ENCODE results near the gene FILIP1L.

FILIP1L gene

DNA sequence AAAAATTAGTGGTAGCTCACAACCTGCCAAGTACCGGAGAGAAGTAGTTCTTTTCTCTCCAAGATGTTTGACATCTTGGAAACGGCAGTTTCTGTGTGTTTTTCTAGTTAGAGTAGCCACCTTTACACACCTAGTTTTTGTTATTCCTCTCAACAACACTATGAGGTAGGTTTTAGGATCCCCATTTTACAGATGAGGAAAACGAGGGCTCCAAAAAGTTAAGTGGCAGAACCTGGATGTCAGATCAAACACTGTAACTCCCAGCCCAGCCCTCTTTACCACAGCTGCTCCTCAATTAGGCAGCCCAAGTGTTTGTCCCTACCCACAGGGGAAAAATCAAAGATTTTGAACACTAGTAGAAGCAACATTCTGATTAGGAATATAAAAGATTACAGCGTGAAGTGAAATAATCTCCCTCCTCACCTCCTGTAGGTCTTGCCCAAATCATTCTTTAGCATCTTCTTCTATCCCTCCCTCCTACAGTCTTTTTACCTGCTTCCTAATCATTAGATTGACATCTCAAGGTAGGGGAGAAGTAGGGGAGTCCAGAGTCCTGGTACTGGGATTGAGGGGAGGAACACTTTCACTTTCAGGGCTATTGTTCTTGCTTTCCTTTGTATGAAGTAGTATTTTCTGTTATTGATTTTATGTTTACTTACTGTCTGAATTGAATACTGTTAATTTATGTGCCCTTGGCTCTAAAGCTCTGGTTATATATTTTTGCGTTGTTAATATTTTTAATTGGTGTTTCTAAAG lies 154.0 kb downstream of the FILIP1L start:
- TF ChIP-seq, protein P1, sequence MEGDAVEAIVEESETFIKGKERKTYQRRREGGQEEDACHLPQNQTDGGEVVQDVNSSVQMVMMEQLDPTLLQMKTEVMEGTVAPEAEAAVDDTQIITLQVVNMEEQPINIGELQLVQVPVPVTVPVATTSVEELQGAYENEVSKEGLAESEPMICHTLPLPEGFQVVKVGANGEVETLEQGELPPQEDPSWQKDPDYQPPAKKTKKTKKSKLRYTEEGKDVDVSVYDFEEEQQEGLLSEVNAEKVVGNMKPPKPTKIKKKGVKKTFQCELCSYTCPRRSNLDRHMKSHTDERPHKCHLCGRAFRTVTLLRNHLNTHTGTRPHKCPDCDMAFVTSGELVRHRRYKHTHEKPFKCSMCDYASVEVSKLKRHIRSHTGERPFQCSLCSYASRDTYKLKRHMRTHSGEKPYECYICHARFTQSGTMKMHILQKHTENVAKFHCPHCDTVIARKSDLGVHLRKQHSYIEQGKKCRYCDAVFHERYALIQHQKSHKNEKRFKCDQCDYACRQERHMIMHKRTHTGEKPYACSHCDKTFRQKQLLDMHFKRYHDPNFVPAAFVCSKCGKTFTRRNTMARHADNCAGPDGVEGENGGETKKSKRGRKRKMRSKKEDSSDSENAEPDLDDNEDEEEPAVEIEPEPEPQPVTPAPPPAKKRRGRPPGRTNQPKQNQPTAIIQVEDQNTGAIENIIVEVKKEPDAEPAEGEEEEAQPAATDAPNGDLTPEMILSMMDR (IDR thresholded peaks at IDR 0.05; ENCODE audit: low read depth, low read length): no peak
- Histone ChIP-seq H3K4me3 (ENCODE audit: low read depth, low read length) (no peak overlapping the region), H3K36me3 (no peaks in the 10 kb centered on the region; the same call in 1 of the 2 replicates), H3K27ac (no peak overlapping the region), H3K27me3 (ENCODE audit: insufficient read depth, low read depth, severe bottlenecking) (no peaks in the 10 kb centered on the region), H3K9me3 (ENCODE audit: severe bottlenecking) (no peaks in the 10 kb centered on the region)
- no peak for DNase-seq

DNA sequence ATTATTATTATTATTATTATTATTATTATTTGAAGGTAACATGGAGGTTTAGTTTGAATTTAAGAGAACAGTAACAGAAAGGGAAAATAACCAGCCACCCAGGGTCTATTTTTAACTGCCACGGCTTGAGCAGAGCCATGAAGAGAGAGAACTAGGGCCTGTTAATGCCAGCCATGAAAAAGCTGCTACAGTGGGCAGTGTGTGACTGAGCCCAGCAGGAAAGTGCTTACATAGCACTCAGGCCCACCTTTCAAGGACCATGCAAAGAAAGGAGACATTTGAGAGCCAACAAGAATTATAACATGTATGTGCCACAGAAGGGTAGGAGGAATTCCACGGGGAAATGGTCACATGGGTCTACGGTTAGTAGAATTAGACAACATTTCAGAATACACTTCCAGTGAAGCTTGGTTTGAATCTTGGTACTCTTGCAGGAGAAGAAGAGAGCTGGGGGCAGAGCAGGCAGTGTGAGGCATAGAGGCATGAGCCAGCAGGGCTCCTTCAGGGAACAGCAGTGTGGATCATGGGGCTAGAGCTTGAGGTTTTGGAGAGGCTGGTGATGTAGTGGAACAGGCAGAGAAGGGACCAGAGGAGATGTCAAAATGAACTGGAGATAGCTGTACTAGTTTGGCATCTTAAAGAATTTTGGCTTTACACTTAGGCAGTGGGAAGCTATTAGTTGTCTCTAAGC lies 155.9 kb downstream of the FILIP1L start:
- Histone ChIP-seq H3K27ac (no peak overlapping the region), H3K36me3 (no peaks in the 10 kb centered on the region; the same call in 1 of the 2 replicates), H3K27me3 (ENCODE audit: insufficient read depth, low read depth, severe bottlenecking) (no peaks in the 10 kb centered on the region), H3K4me3 (ENCODE audit: low read depth, low read length) (no peak overlapping the region), H3K9me3 (ENCODE audit: severe bottlenecking) (no peaks in the 10 kb centered on the region)
- DNase-seq: no peak
- TF ChIP-seq, protein P1 (IDR thresholded peaks at IDR 0.05; ENCODE audit: low read depth, low read length): no peak

DNA sequence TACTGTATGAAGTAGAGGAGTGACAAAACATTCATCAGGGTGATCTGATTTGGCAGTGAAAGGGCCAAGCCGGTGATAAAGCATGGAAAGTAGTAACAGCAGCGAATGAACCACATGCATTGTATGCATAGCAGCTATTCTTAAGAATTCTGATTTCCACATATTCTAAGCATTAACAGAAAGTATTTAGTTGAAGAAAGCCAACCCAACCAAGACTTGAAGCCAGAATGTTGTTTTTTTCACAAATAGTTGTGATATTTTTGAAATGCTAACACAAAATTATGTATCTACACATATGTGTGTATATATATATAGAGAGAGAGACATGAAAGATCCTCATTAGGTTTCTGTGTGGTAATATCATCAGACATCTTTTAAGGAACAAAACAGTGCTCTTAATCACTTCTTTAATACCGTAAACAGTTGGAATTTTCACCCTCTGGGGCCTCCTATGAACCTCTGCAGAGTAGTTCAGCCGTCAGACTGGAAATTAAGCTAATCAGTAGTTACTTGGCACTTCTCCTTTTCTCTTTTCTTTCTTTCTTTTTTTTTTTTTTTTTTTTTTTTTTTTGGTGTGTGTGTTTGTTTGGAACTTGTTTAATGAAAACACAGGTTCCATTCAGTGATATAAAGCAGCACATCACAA lies 157.0 kb downstream of the FILIP1L start:
- DNase-seq: no peak
- no peaks in the 10 kb centered on the region for H3K27me3 ChIP-seq (ENCODE audit: insufficient read depth, low read depth, severe bottlenecking)
- TF ChIP-seq, protein P1 (IDR thresholded peaks at IDR 0.05; ENCODE audit: low read depth, low read length): no peak
- H3K27ac ChIP-seq: no peak overlapping the region
- no peaks in the 10 kb centered on the region for H3K9me3 ChIP-seq (ENCODE audit: severe bottlenecking)
- no peaks in the 10 kb centered on the region; the same call in 1 of the 2 replicates for H3K36me3 ChIP-seq
- no peak overlapping the region for H3K4me3 ChIP-seq (ENCODE audit: low read depth, low read length)

DNA sequence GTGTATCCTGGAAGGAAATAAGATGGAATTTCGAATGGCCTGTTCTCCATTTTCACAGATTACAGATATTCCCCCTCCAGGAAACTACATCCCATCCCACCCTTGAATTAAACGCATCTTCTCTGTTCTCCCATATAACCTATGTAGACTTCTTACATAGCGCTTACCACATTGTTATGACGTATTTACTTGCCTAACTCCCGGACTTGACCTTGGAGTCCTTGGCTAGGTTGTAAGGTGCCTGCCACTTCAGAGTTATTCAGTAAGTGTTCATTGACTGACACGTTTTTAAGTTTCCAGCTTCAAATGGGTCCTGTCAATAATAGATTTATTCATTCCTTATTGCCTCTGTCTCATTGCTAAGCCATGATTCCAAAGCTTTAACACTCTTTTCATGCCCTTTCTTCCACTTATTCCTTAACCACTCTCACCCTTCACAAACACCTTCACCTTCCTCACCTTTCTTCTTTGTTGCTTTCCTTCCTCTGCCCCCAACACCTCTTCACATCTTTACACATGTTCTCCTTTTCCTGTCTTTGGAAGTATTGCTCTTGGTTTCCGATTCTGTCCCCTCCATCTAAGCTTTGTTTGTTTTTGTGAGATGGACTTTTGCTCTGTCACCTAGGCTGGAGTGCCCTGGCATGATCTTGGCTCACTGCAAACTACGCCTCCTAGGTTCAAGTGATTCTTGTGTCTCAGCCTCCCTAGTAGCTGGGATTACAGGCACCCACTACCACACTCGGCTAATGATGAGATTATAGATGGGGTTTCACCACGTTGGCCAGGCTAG lies 158.3 kb downstream of the FILIP1L start:
- H3K9me3 ChIP-seq (ENCODE audit: severe bottlenecking): no peaks in the 10 kb centered on the region
- H3K36me3 ChIP-seq: no peaks in the 10 kb centered on the region; the same call in 1 of the 2 replicates
- TF ChIP-seq, protein P1 (IDR thresholded peaks at IDR 0.05; ENCODE audit: low read depth, low read length): no peak
- H3K27ac ChIP-seq: no peak overlapping the region
- H3K4me3 ChIP-seq (ENCODE audit: low read depth, low read length): no peak overlapping the region
- DNase-seq: no peak
- H3K27me3 ChIP-seq (ENCODE audit: insufficient read depth, low read depth, severe bottlenecking): no peaks in the 10 kb centered on the region

DNA sequence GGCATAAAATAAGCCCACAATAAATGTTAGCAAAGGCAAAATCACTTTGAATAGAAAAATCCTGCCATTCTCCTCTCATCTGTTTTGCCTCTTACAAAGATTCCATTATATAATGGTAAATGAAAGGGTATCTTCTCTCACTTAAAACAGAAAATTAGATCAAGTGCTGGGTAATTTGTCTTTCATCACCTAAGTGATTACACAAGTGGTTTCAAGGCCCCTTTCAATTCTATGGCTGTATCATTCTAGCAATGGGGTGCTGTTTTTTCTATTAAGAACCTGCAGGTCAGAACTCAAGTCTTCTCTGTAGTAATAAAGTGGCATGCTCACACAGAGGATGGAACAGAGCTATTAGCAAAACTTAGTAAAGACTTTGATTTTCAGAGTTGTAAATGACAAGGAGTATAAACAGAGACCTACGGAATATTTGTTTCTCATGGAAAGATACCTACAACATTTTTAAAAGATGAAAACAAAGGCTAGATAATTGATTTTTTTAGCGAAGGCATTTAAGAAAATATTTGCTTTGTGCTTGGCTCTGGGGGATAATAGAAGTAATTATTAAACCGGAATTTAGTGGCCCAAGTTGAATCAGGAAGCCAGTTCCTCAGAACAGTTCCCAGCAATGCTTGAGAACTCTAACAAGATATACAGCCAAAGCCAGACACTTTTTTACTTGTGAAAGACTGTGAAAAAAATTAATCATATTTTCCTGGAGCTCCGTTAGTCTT lies 159.2 kb downstream of the FILIP1L start:
- no peaks in the 10 kb centered on the region; the same call in 1 of the 2 replicates for H3K36me3 ChIP-seq
- H3K27ac ChIP-seq: no peak overlapping the region
- no peaks in the 10 kb centered on the region for H3K27me3 ChIP-seq (ENCODE audit: insufficient read depth, low read depth, severe bottlenecking)
- no peaks in the 10 kb centered on the region for H3K9me3 ChIP-seq (ENCODE audit: severe bottlenecking)
- H3K4me3 ChIP-seq (ENCODE audit: low read depth, low read length): no peak overlapping the region
- TF ChIP-seq, protein P1 (IDR thresholded peaks at IDR 0.05; ENCODE audit: low read depth, low read length): no peak
- no peak for DNase-seq
